Kidney (tissue), 14 donors: ENCODE results near the gene CIBAR2. TPM values are rescaled to one million over a fixed set of nuclear protein-coding genes. Genes with fewer than 3 reads are reported as not detected.

Experiments
- DNase-seq, 5 donors: peaks; one replicate each; pipeline ENCODE4 v3.0.0-alpha.2; 2013 to 2020
- FAIRE-seq: peaks from 2 replicates; lab custom pipeline; 2012; peaks lifted over from hg19 to GRCh38; lab: Jason Lieb, UNC
- H3K27ac ChIP-seq, 2 donors: one replicate each; pipeline ENCODE4 v1.7.0; 2013; ENCODE audit warnings: low read depth in 2 of 2, low read length in 2 of 2, inconsistent platforms in 1 of 2
- H3K27me3 ChIP-seq: one replicate; pipeline ENCODE4 v1.7.1; 2013; ENCODE audit warnings: low read length, inconsistent platforms; ENCODE audit not compliant: control insufficient read depth, insufficient read depth
- H3K36me3 ChIP-seq, 3 donors: one replicate each; pipeline versions ENCODE4 v1.7.0 to v1.7.1; 2013; ENCODE audit warnings: low read length in 3 of 3, control low read depth in 1 of 3, inconsistent platforms in 1 of 3; ENCODE audit not compliant: insufficient read depth in 3 of 3, control insufficient read depth in 2 of 3
- H3K4me1 ChIP-seq, 3 donors: one replicate each; pipeline versions ENCODE4 v1.7.0 to v1.7.1; 2013; ENCODE audit warnings: low read length in 3 of 3, inconsistent platforms in 1 of 3, low read depth in 1 of 3; ENCODE audit not compliant: control insufficient read depth in 2 of 3, insufficient read depth in 2 of 3
- H3K4me3 ChIP-seq, 3 donors: one replicate each; pipeline versions ENCODE4 v1.7.0 to v1.8.1; 2013; ENCODE audit warnings: low read length in 3 of 3, control low read depth in 1 of 3, inconsistent platforms in 1 of 3
- H3K9ac ChIP-seq, 3 donors: one replicate each; pipeline versions ENCODE4 v1.7.0 to v1.7.1; 2013; ENCODE audit warnings: low read length in 3 of 3, control low read depth in 1 of 3, inconsistent platforms in 1 of 3
- H3K9me3 ChIP-seq, 3 donors: one replicate each; pipeline versions ENCODE4 v1.7.0 to v1.7.1; 2013; ENCODE audit warnings: low read length in 3 of 3, control low read depth in 1 of 3, inconsistent platforms in 1 of 3; ENCODE audit not compliant: control insufficient read depth in 2 of 3, insufficient read depth in 1 of 3
- intact Hi-C: fragments of 100-400 bp; cut with DNase I; formaldehyde crosslinking; loops from one replicate; pipeline ENCODE4 v1.11.1; 2022
- polyA plus RNA-seq: library from polyadenylated mRNA; stranded (reverse); fragments of 350-450 nt; fragmentation: Illumina TruSeq; extraction: RNeasy Lipid Tissue Mini Kit (QIAGEN cat#74804); gene quantifications from one replicate; pipeline ENCODE4 v1.2.3, GENCODE V29; 2014; ENCODE audit warnings: low read depth, low replicate concordance; ENCODE audit not compliant: insufficient read depth
- total RNA-seq: library from RNA; stranded (reverse); fragmentation: NEBNext Ultra II Directional; extraction: Animal tissue kit (Norgen Biotek cat#: 25700); gene quantifications from one replicate; pipeline ENCODE4 v1.2.1, GENCODE V29; 2021
- TF ChIP-seq, protein P1 (sequence below): IDR thresholded peaks from 3 replicates; pipeline ENCODE4 v1.5.1; 2012; ENCODE audit warnings: mild to moderate bottlenecking, moderate library complexity, borderline replicate concordance; ENCODE audit not compliant: insufficient read depth; ENCODE audit errors: extremely low read depth
- donor health status: control.
- donor health status: control.
- donor health status: control.
- donor health status: control.
- donor health status: control.
- donor health status: DM: yes; HTN: yes; CAD: no.
- donor health status: Normal renal cell carcinoma (clear cell type).

Gene CIBAR2
- total and polyA plus RNA-seq, 2 donors from 2014 or later: 1.6 TPM; not detected in 1

DNA sequence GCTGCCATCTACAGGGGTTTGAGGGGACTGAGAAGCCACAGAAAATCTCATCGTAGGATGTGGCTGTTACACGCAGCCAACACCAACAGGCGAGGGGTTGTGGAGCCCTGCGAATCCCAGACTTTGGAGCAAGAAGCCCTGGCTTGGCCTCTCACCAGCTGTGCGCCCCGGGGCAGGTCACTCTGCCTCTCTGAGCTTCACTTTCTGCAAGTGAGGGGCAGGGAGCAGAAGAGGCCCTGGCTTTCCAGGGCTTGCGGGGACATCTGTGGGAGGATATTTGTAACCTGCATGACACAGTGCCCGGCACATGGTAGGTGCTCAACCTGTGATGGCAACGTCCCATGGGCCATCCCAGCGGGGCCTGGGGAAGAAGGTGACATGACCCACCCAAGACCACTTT lies 32.9 kb upstream of the CIBAR2 start:
- TF ChIP-seq, protein P1, sequence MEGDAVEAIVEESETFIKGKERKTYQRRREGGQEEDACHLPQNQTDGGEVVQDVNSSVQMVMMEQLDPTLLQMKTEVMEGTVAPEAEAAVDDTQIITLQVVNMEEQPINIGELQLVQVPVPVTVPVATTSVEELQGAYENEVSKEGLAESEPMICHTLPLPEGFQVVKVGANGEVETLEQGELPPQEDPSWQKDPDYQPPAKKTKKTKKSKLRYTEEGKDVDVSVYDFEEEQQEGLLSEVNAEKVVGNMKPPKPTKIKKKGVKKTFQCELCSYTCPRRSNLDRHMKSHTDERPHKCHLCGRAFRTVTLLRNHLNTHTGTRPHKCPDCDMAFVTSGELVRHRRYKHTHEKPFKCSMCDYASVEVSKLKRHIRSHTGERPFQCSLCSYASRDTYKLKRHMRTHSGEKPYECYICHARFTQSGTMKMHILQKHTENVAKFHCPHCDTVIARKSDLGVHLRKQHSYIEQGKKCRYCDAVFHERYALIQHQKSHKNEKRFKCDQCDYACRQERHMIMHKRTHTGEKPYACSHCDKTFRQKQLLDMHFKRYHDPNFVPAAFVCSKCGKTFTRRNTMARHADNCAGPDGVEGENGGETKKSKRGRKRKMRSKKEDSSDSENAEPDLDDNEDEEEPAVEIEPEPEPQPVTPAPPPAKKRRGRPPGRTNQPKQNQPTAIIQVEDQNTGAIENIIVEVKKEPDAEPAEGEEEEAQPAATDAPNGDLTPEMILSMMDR: no peak
- intact Hi-C loops: no loop called here
- H3K9ac ChIP-seq: no peak overlapping the region
- FAIRE-seq (no peak), DNase-seq (no peak)
- no peaks in the 10 kb centered on the region for H3K9me3 ChIP-seq
- peaks cover 4 to 28% (median 26%) of the 10 kb centered on the region in 3 donors for H3K4me1 ChIP-seq
- H3K27me3 ChIP-seq: no peaks in the 10 kb centered on the region
- H3K27ac ChIP-seq: no peak overlapping the region
- no peak overlapping the region for H3K4me3 ChIP-seq
- no peaks in the 10 kb centered on the region for H3K36me3 ChIP-seq

DNA sequence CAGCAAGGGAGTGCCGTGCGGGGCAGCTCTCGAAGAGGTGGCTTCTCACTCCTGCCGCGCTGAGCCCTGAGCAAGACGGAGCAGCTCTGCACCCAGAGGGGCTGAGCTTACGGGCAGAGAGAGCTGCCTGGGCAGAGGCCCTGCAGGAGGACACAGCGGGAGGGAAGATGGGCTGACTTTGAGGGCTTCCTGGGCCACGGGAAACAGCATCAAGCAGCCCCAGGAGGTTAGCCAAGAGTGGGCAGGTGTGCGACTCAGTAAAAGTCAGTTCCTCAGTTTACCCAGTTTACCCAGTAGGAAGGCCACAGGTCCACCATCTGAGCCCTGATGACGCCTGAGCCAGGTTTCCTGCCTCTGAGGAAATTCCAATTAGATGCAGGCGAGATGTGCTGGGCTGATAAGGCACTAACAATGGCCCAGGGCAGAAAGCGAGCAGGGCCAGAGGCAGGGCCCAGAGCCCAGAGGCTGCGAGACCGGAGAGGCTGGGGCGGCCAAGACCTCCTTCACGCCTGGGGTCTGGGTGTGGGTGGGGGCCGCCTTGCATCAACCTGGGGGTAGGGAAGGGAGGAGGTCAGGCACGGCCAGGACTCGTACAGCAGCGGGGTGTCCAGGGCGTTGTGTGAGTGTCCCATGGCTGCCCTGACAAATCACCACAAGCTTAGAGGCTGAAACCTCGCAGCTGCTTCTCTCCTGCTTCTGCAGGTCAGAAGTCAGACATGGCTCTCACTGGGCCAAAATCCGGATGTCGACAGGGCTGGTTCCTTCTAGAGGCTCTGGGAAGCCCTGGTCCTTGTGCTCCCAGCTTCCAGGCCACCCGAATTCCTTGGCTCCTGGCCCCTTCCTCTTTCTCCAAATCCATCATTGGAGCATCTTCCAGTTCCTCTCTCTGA lies 32.0 kb upstream of the CIBAR2 start:
- DNase-seq: peak in 1 of 5 donors; percentile 81
- no peak overlapping the region for H3K27ac ChIP-seq
- no peaks in the 10 kb centered on the region for H3K36me3 ChIP-seq
- H3K9ac ChIP-seq: no peak overlapping the region
- no peaks in the 10 kb centered on the region for H3K27me3 ChIP-seq
- H3K4me3 ChIP-seq: no peak overlapping the region
- no peak for FAIRE-seq
- H3K4me1 ChIP-seq: peaks cover 4 to 28% (median 26%) of the 10 kb centered on the region in 3 donors
- TF ChIP-seq, protein P1: no peak
- no peaks in the 10 kb centered on the region for H3K9me3 ChIP-seq
- intact Hi-C loops: no loop called here

DNA sequence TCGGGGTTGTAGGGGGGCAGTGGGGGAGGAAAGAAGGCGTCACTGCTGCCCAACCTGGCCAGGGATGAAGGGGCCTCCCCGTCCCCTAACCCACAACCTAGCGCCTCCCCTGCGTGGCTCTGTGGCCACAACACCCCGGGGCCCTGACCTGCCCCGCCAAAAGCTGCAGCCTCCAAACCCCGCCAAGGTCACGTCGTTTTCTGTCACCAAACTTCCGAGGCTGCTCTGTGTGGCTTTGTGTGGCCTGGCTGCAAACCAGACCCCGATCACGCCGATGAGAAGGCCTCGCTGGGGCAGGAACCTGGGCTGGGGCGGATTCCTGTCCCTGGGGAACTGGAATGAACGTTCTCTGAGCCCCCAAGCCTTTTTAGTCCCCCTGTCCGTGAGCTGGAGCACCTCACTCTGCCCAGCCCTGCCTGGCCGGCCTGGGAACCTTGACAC lies 30.5 kb upstream of the CIBAR2 start:
- DNase-seq (peak in 1 of 5 donors; percentile 65), FAIRE-seq (no peak)
- H3K27me3 ChIP-seq: no peaks in the 10 kb centered on the region
- H3K27ac ChIP-seq: no peak overlapping the region
- H3K9me3 ChIP-seq: no peaks in the 10 kb centered on the region
- peaks cover 4 to 25% (median 22%) of the 10 kb centered on the region in 3 donors for H3K4me1 ChIP-seq
- intact Hi-C loops: no loop called here
- no peak overlapping the region for H3K9ac ChIP-seq
- H3K4me3 ChIP-seq: no peak overlapping the region
- no peaks in the 10 kb centered on the region for H3K36me3 ChIP-seq
- TF ChIP-seq, protein P1: no peak
